CD14-positive monocyte (primary cell): ENCODE data around the gene ANKRD23. TPM values are rescaled to one million over a fixed set of nuclear protein-coding genes. Genes with fewer than 3 reads are reported as not detected.

Experiments used
- DNase-seq, 3 donors: peaks; one replicate each; pipeline ENCODE4 v3.0.0-alpha.2; 2011 to 2022
- H2AFZ ChIP-seq: 2 replicates; pipeline ENCODE4 v1.6.0; 2012; ENCODE audit warnings: mild to moderate bottlenecking, low read depth, low read length, inconsistent platforms; ENCODE audit not compliant: insufficient read depth, poor library complexity, severe bottlenecking
- H3K27ac ChIP-seq, 2 donors: 1 replicate in 1 of 2; 2 replicates in 1 of 2; pipeline ENCODE4 v1.5.1; 2012 to 2013; ENCODE audit warnings: low read length in 2 of 2, control low read depth in 1 of 2, inconsistent platforms in 1 of 2, low read depth in 1 of 2, mild to moderate bottlenecking in 1 of 2
- H3K27me3 ChIP-seq, 2 donors: one replicate each; pipeline versions ENCODE4 v1.6.0 to v1.6.1; 2011 to 2013; ENCODE audit warnings: low read length in 2 of 2; ENCODE audit not compliant: control insufficient read depth in 2 of 2, insufficient read depth in 2 of 2
- H3K36me3 ChIP-seq, 2 donors: replicated peaks in 1 of 2; 1 replicate in 1 of 2; 2 replicates in 1 of 2; pipeline versions ENCODE4 v1.5.1 to v1.6.1; 2012 to 2013; ENCODE audit warnings: low read length in 2 of 2, control low read depth in 1 of 2, inconsistent platforms in 1 of 2, mild to moderate bottlenecking in 1 of 2; ENCODE audit not compliant: insufficient read depth in 2 of 2, control insufficient read depth in 1 of 2
- H3K4me1 ChIP-seq, 2 donors: 1 replicate in 1 of 2; 2 replicates in 1 of 2; pipeline versions ENCODE4 v1.5.1 to v1.6.1; 2012 to 2013; ENCODE audit warnings: low read length in 2 of 2, control low read depth in 1 of 2, inconsistent platforms in 1 of 2, mild to moderate bottlenecking in 1 of 2, moderate library complexity in 1 of 2; ENCODE audit not compliant: insufficient read depth in 2 of 2, control insufficient read depth in 1 of 2
- H3K4me2 ChIP-seq: replicated peaks from 2 replicates; pipeline ENCODE3; 2012; ENCODE audit warnings: low read length, moderate library complexity, mild to moderate bottlenecking; ENCODE audit not compliant: poor library complexity, severe bottlenecking; ENCODE audit errors: extremely low read depth
- H3K4me3 ChIP-seq, 3 experiments: fragments of 200-600 bp in 1 of 3; sonication (generic) in 1 of 3; replicated peaks in 1 of 3; 1 replicate in 2 of 3; 2 replicates in 1 of 3; pipeline ENCODE4 v1.5.1; 2011 to 2013; ENCODE audit warnings: low read length in 3 of 3, mild to moderate bottlenecking in 3 of 3, control low read depth in 2 of 3, low read depth in 2 of 3, inconsistent platforms in 1 of 3, moderate library complexity in 1 of 3
- H3K79me2 ChIP-seq: 2 replicates; pipeline ENCODE4 v1.6.0; 2012; ENCODE audit warnings: mild to moderate bottlenecking, control low read depth, inconsistent platforms, low read length, moderate library complexity; ENCODE audit not compliant: insufficient read depth
- H3K9ac ChIP-seq: 2 replicates; pipeline ENCODE4 v1.6.0; 2017; ENCODE audit warnings: low read length, mild to moderate bottlenecking; ENCODE audit not compliant: insufficient read depth, poor library complexity, severe bottlenecking
- H3K9me3 ChIP-seq, 2 donors: replicated peaks in 1 of 2; 1 replicate in 1 of 2; 2 replicates in 1 of 2; pipeline versions ENCODE4 v1.5.1 to v1.6.1; 2012 to 2013; ENCODE audit warnings: low read length in 2 of 2, control low read depth in 1 of 2; ENCODE audit not compliant: control insufficient read depth in 1 of 2, insufficient read depth in 1 of 2
- H4K20me1 ChIP-seq: 2 replicates; pipeline ENCODE4 v1.6.0; 2012; ENCODE audit warnings: mild to moderate bottlenecking, low read length, control low read depth, moderate library complexity; ENCODE audit not compliant: insufficient read depth
- H3K27ac Mint-ChIP-seq, 7 donors: one replicate each; pipeline ENCODE4 v1.8.0; 2020; ENCODE audit warnings: mild to moderate bottlenecking in 7 of 7, mixed read lengths in 7 of 7, moderate library complexity in 6 of 7, inconsistent platforms in 2 of 7
- H3K27me3 Mint-ChIP-seq, 3 donors: one replicate each; pipeline ENCODE4 v1.8.0; 2021 to 2022; ENCODE audit warnings: low read depth in 3 of 3, mild to moderate bottlenecking in 3 of 3, mixed read lengths in 3 of 3, moderate library complexity in 3 of 3, inconsistent platforms in 1 of 3
- H3K36me3 Mint-ChIP-seq, 2 donors: one replicate each; pipeline ENCODE4 v1.8.0; 2020; ENCODE audit warnings: mixed read lengths in 2 of 2, inconsistent platforms in 1 of 2, mild to moderate bottlenecking in 1 of 2
- H3K4me1 Mint-ChIP-seq: one replicate; pipeline ENCODE4 v1.8.0; 2020; ENCODE audit warnings: mild to moderate bottlenecking, mixed read lengths
- H3K4me3 Mint-ChIP-seq, 2 donors: one replicate each; pipeline ENCODE4 v1.8.0; 2020; ENCODE audit warnings: mild to moderate bottlenecking in 2 of 2, mixed read lengths in 2 of 2, moderate library complexity in 1 of 2
- H3K9me3 Mint-ChIP-seq, 7 donors: one replicate each; pipeline ENCODE4 v1.8.0; 2020 to 2022; ENCODE audit warnings: mixed read lengths in 7 of 7, mild to moderate bottlenecking in 6 of 7, moderate library complexity in 6 of 7, inconsistent platforms in 2 of 7
- WGBS: methylation state at CpG from one replicate; pipeline ENCODE4 v1.1.5; 2013; ENCODE audit warnings: missing lambda C conversion rate; ENCODE audit not compliant: insufficient coverage; 5-methylcytosine and 5-hydroxymethylcytosine counted together
- intact Hi-C, 2 donors: fragments of 100-400 bp; cut with micrococcal nuclease; formaldehyde crosslinking; loops; one replicate each; pipeline versions ENCODE4 v1.15.0 to v1.15.1; 2023
- polyA plus RNA-seq, 3 donors: library from polyadenylated mRNA; depleted of rRNA in 1 of 3; unstranded in 2 of 3; stranded (reverse) in 1 of 3; fragments of 300-500 nt in 2 of 3; fragments of >200 nt in 1 of 3; fragmentation: Illumina TruSeq in 2 of 3; gene quantifications; 1 replicate in 2 of 3; 2 replicates in 1 of 3; pipeline ENCODE4 v1.2.3, GENCODE V29; 2012 to 2021
- TF ChIP-seq, protein P1 (sequence below): fragments of 200-600 bp; IDR thresholded peaks from one replicate; pipeline ENCODE4 v1.8.0; 2022; ENCODE audit warnings: antibody characterized with exemption, mild to moderate bottlenecking

ANKRD23 gene
- polyA plus RNA-seq, 3 donors: 1.4 TPM; not detected in 2

- H3K4me2 ChIP-seq: peak overlapping the region; percentile 45
- peak overlapping the region in 1 of 2 donors; percentile 87 for H3K4me3 Mint-ChIP-seq
Measured at GRCh38 chr2:96888072-96889011, 44.5 kb upstream of the ANKRD23 start.

DNA sequence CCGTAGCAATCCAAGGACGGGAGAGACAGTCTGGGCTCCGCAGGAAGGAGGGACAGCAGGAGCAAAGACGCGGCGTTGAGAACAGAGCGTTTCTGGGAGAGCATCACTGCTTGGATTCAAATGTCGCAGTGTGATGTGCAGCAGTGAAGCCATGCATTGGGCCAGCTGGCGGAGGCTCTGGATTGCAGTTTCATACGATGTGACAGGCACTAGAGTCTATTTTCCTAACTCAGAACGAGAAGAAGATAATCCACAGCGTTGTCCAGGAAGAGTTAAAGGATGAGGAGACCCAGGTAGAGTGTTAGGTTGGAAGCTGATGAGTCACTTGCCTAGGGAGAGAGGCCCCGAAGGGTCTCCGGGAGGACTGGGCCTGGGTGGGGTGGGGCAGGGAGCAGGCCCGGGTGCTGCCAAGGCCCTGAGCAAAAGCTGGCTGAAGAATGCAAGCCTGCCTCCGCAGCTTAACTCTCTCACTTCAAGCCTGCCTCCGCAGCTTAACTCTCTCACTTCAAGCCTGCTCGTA is 43.7 kb upstream of the ANKRD23 start:
- Histone ChIP-seq H3K9ac (peak overlapping the region; percentile 39), H3K79me2 (no peaks in the 10 kb centered on the region), H2AFZ (no peak overlapping the region), H3K9me3 (no peaks in the 10 kb centered on the region), H4K20me1 (peaks cover 5% of the 10 kb centered on the region), H3K27me3 (peaks cover 0 to 75% of the 10 kb centered on the region in 2 donors), H3K4me2 (peak overlapping the region; percentile 45), H3K36me3 (no peaks in the 10 kb centered on the region), H3K4me1 (peaks cover 45 to 48% of the 10 kb centered on the region in 2 donors), H3K4me3 (peak overlapping the region in 1 of 3 experiments; percentile 34), H3K27ac (peak overlapping the region; percentile 41 to 65)
- no peak for DNase-seq
- intact Hi-C loops: no loop called here
- peak overlapping the region in 6 of 7 donors; percentile 43 to 85 (median 80) for H3K27ac Mint-ChIP-seq
- peaks cover 0 to 2% (median 0%) of the 10 kb centered on the region in 7 donors for H3K9me3 Mint-ChIP-seq
- H3K27me3 Mint-ChIP-seq: peaks cover 65 to 95% (median 73%) of the 10 kb centered on the region in 3 donors
- TF ChIP-seq, protein P1, sequence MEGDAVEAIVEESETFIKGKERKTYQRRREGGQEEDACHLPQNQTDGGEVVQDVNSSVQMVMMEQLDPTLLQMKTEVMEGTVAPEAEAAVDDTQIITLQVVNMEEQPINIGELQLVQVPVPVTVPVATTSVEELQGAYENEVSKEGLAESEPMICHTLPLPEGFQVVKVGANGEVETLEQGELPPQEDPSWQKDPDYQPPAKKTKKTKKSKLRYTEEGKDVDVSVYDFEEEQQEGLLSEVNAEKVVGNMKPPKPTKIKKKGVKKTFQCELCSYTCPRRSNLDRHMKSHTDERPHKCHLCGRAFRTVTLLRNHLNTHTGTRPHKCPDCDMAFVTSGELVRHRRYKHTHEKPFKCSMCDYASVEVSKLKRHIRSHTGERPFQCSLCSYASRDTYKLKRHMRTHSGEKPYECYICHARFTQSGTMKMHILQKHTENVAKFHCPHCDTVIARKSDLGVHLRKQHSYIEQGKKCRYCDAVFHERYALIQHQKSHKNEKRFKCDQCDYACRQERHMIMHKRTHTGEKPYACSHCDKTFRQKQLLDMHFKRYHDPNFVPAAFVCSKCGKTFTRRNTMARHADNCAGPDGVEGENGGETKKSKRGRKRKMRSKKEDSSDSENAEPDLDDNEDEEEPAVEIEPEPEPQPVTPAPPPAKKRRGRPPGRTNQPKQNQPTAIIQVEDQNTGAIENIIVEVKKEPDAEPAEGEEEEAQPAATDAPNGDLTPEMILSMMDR: no peak
- H3K4me1 Mint-ChIP-seq: peaks cover 33% of the 10 kb centered on the region
- 81% methylated on average over 14 of the region's 18 CpGs for WGBS
- peaks cover 3 to 9% of the 10 kb centered on the region in 2 donors for H3K36me3 Mint-ChIP-seq
- H3K4me3 Mint-ChIP-seq: peak overlapping the region in 1 of 2 donors; percentile 87

More at GRCh38 chr2:96888072-96889011, 44.5 kb upstream of the ANKRD23 start:
- H3K9me3 Mint-ChIP-seq: peaks cover 0 to 2% (median 0%) of the 10 kb centered on the region in 7 donors
- Histone ChIP-seq H3K4me1 (peaks cover 45 to 48% of the 10 kb centered on the region in 2 donors), H2AFZ (no peak overlapping the region), H3K36me3 (no peaks in the 10 kb centered on the region), H3K27ac (peak overlapping the region; percentile 41 to 65), H3K79me2 (no peaks in the 10 kb centered on the region), H3K4me3 (peak overlapping the region in 1 of 3 experiments; percentile 34), H3K9ac (peak overlapping the region; percentile 39), H3K9me3 (no peaks in the 10 kb centered on the region), H3K27me3 (peaks cover 0 to 75% of the 10 kb centered on the region in 2 donors), H4K20me1 (peaks cover 5% of the 10 kb centered on the region)
- WGBS: 77% methylated on average over 11 of the region's 12 CpGs
- H3K27me3 Mint-ChIP-seq: peaks cover 61 to 95% (median 75%) of the 10 kb centered on the region in 3 donors
- H3K4me1 Mint-ChIP-seq: peaks cover 33% of the 10 kb centered on the region
- DNase-seq: peak; percentile 73 to 88 (median 85)
- H3K36me3 Mint-ChIP-seq: peaks cover 3 to 9% of the 10 kb centered on the region in 2 donors
- peak overlapping the region in 6 of 7 donors; percentile 76 to 85 (median 81) for H3K27ac Mint-ChIP-seq
- TF ChIP-seq, protein P1: no peak
- intact Hi-C loops: no loop called here
